Caco-2 (cell line): Measurements from ENCODE around the gene PSMA1. TPM values are rescaled to one million over a fixed set of nuclear protein-coding genes. Genes with fewer than 3 reads are reported as not detected.

ENCODE experiments used
- BruUV-seq: library from RNA; stranded (reverse); fragments of 400-500 nt; replicated peaks from 2 replicates; lab custom pipeline; 2021; lab: Mats Ljungman, UMichigan
- CTCF ChIA-PET: fragments of 300-600 bp; sonication (Branson Sonifier 250); formaldehyde crosslinking; loops from one replicate; lab custom pipeline; 2022; ENCODE audit warnings: antibody characterized with exemption; lab: Charles Lee
- POLR2A ChIA-PET: fragments of 300-600 bp; sonication (Branson Sonifier 250); formaldehyde crosslinking; loops from one replicate; lab custom pipeline; 2022; ENCODE audit warnings: antibody characterized with exemption; lab: Charles Lee
- DNase-seq, 2 experiments: peaks; one replicate each; pipeline versions ENCODE4 v3.0.0 to v3.0.0-alpha.2; 2020 to 2022
- H3K27me3 ChIP-seq: replicated peaks from 2 replicates; pipeline ENCODE4 v1.6.0; 2011; ENCODE audit warnings: low read length; ENCODE audit not compliant: control insufficient read depth, insufficient read depth
- H3K36me3 ChIP-seq: 2 replicates; pipeline ENCODE4 v1.5.1; 2011; ENCODE audit warnings: low read length; ENCODE audit not compliant: control insufficient read depth, insufficient read depth
- H3K4me1 ChIP-seq: fragments of 250-450 bp; sonication (Bioruptor Pico); 2 replicates; pipeline ENCODE4 v1.5.1; 2020; ENCODE audit warnings: mild to moderate bottlenecking
- H3K4me3 ChIP-seq: 2 replicates; pipeline ENCODE4 v1.5.1; 2011; ENCODE audit warnings: low read depth, mild to moderate bottlenecking, control low read depth, low read length
- H3K9me3 ChIP-seq: fragments of 250-450 bp; sonication (Bioruptor Pico); 2 replicates; pipeline ENCODE4 v1.5.1; 2020; ENCODE audit warnings: mild to moderate bottlenecking, moderate library complexity
- H3K27ac Mint-ChIP-seq: one replicate; pipeline ENCODE4 v1.8.0; 2022; ENCODE audit warnings: mixed read lengths; ENCODE audit not compliant: unreplicated experiment
- H3K27me3 Mint-ChIP-seq: one replicate; pipeline ENCODE4 v1.8.0; 2022; ENCODE audit warnings: mixed read lengths; ENCODE audit not compliant: insufficient read depth, unreplicated experiment
- H3K36me3 Mint-ChIP-seq: one replicate; pipeline ENCODE4 v1.8.0; 2022; ENCODE audit warnings: mild to moderate bottlenecking, mixed read lengths; ENCODE audit not compliant: insufficient read depth, unreplicated experiment
- H3K4me1 Mint-ChIP-seq: one replicate; pipeline ENCODE4 v1.8.0; 2022; ENCODE audit warnings: low read depth, mixed read lengths; ENCODE audit not compliant: unreplicated experiment
- H3K4me3 Mint-ChIP-seq: one replicate; pipeline ENCODE4 v1.8.0; 2022; ENCODE audit warnings: mild to moderate bottlenecking, moderate library complexity, mixed read lengths; ENCODE audit not compliant: unreplicated experiment
- H3K9me3 Mint-ChIP-seq: one replicate; pipeline ENCODE4 v1.8.0; 2022; ENCODE audit warnings: mixed read lengths; ENCODE audit not compliant: unreplicated experiment
- CTCF ChIP-seq, 2 experiments: fragments of 200-600 bp in 1 of 2; IDR thresholded peaks; 1 replicate in 1 of 2; 2 replicates in 1 of 2; pipeline versions ENCODE4 v1.5.1 to v1.8.0; 2011 to 2022; ENCODE audit warnings: antibody characterized with exemption in 1 of 2, control low read depth in 1 of 2, inconsistent platforms in 1 of 2, low read depth in 1 of 2, low read length in 1 of 2, mild to moderate bottlenecking in 1 of 2, moderate library complexity in 1 of 2; ENCODE audit not compliant: insufficient read depth in 1 of 2, severe bottlenecking in 1 of 2, unreplicated experiment in 1 of 2
- intact Hi-C: fragments of 100-400 bp; cut with micrococcal nuclease; formaldehyde crosslinking; loops from one replicate; pipeline ENCODE4 v1.10.0; 2022; ENCODE audit not compliant: unreplicated experiment
- total RNA-seq: library from RNA; stranded (reverse); gene quantifications from 2 replicates; pipeline ENCODE4 v1.2.3, GENCODE V29; 2022

Gene PSMA1
- total RNA-seq, 1 experiment from 2014 or later: 194 TPM

DNA sequence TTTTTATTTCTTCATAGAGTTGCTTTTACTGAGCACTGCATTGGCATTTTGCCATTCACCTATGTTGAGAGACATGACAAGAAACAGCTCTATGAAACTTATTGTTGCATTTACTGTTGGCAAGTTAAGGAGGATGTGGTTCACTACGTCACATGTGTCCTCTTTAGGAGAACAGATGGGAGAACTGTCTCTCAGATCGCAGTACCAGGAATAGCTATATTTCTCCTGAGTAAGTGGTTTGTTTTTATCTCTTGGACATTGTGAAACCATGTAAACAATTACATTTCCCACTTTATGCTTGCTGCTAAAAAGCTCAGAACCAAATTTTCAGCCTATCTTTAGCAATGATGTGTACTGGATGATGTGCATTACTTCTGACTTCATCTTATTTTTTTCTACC lies 34.8 kb upstream of the PSMA1 start:
- Histone ChIP-seq H3K4me1 (no peaks in the 10 kb centered on the region), H3K27me3 (no peaks in the 10 kb centered on the region), H3K9me3 (no peaks in the 10 kb centered on the region), H3K4me3 (no peak overlapping the region), H3K36me3 (no peaks in the 10 kb centered on the region)
- no peak for TF ChIP-seq CTCF (IDR thresholded peaks at IDR 0.05; ENCODE audit: insufficient read depth in 1 of 2, low read depth in 1 of 2, low read length in 1 of 2, severe bottlenecking in 1 of 2, unreplicated experiment in 1 of 2)
- no peak for DNase-seq
- no peaks in the 10 kb centered on the region for H3K36me3 Mint-ChIP-seq
- ChIA-PET CTCF (interaction anchor here (0.6 kb wide), 1 partner anchor 90 kb away, joined by 8 read pairs; no protein-coding TSS in a partner anchor), POLR2A (no interaction called here)
- no peak overlapping the region for H3K4me3 Mint-ChIP-seq
- intact Hi-C loops: no loop called here
- no peaks in the 10 kb centered on the region for H3K9me3 Mint-ChIP-seq
- no TSS peak for BruUV-seq
- H3K27ac Mint-ChIP-seq: no peak overlapping the region
- H3K27me3 Mint-ChIP-seq: no peaks in the 10 kb centered on the region
- no peaks in the 10 kb centered on the region for H3K4me1 Mint-ChIP-seq

DNA sequence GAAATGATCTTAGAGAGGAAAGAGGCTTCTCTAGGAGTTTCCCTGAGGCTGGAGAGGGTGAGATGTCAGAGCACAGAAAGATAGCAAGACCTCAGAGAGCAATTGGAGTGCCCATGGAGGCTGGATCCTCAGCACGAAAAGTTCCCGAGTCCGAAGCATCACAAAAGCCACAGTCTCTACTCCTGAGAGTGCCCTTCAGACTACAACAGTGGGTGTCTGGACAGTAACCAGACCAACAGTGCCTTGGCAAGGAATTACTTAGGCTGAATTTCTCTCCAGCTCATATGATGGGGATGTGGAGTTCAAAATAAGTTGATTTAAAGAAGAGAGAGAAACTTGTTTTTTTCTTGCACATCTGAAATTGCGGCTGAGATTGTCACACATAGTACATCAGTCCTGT lies 31.9 kb upstream of the PSMA1 start:
- H3K4me1 Mint-ChIP-seq: no peaks in the 10 kb centered on the region
- TF ChIP-seq CTCF (IDR thresholded peaks at IDR 0.05; ENCODE audit: insufficient read depth in 1 of 2, low read depth in 1 of 2, low read length in 1 of 2, severe bottlenecking in 1 of 2, unreplicated experiment in 1 of 2): no peak
- BruUV-seq: no TSS peak
- Histone ChIP-seq H3K4me3 (no peak overlapping the region), H3K9me3 (no peaks in the 10 kb centered on the region), H3K4me1 (no peaks in the 10 kb centered on the region), H3K27me3 (no peaks in the 10 kb centered on the region), H3K36me3 (no peaks in the 10 kb centered on the region)
- intact Hi-C loops: no loop called here
- no peaks in the 10 kb centered on the region for H3K36me3 Mint-ChIP-seq
- H3K27me3 Mint-ChIP-seq: no peaks in the 10 kb centered on the region
- ChIA-PET POLR2A (no interaction called here), CTCF (interaction anchor here (0.6 kb wide), 1 partner anchor 21 kb away, joined by 3 read pairs; no protein-coding TSS in a partner anchor)
- H3K9me3 Mint-ChIP-seq: no peaks in the 10 kb centered on the region
- H3K27ac Mint-ChIP-seq: no peak overlapping the region
- DNase-seq: no peak
- no peak overlapping the region for H3K4me3 Mint-ChIP-seq

GRCh38 chr11:14551380-14551779 lies 31.2 kb upstream of the PSMA1 start:
- H3K4me3 Mint-ChIP-seq: no peak overlapping the region
- no peak overlapping the region for H3K27ac Mint-ChIP-seq
- ChIA-PET CTCF (no interaction called here), POLR2A (no interaction called here)
- DNase-seq: no peak
- H3K4me3 ChIP-seq: no peak overlapping the region
- H3K4me1 Mint-ChIP-seq: no peaks in the 10 kb centered on the region
- no peaks in the 10 kb centered on the region for H3K36me3 ChIP-seq
- H3K27me3 ChIP-seq: no peaks in the 10 kb centered on the region
- no peaks in the 10 kb centered on the region for H3K4me1 ChIP-seq
- no peak for TF ChIP-seq CTCF (IDR thresholded peaks at IDR 0.05; ENCODE audit: insufficient read depth in 1 of 2, low read depth in 1 of 2, low read length in 1 of 2, severe bottlenecking in 1 of 2, unreplicated experiment in 1 of 2)
- H3K36me3 Mint-ChIP-seq: no peaks in the 10 kb centered on the region
- BruUV-seq: no TSS peak
- no peaks in the 10 kb centered on the region for H3K9me3 ChIP-seq
- H3K9me3 Mint-ChIP-seq: no peaks in the 10 kb centered on the region
- no peaks in the 10 kb centered on the region for H3K27me3 Mint-ChIP-seq
- intact Hi-C loops: no loop called here
